ENCODE measurements around the gene NTNG2.

Gene NTNG2

GRCh38 chr9:132214027-132214622 is 52.3 kb downstream of the NTNG2 start:
- no peaks in the 10 kb centered on the region for H3F3A ChIP-seq (ENCODE audit: insufficient read depth, low read length)
- no peaks in the 10 kb centered on the region for H3K79me2 ChIP-seq (ENCODE audit: low read length)
- no peaks in the 10 kb centered on the region for H3K36me3 ChIP-seq (replicated peaks; ENCODE audit: insufficient read depth, low read length)
- peaks cover 100% of the 10 kb centered on the region for H3K27me3 ChIP-seq (replicated peaks; ENCODE audit: insufficient read depth, low read length)
- no peaks in the 10 kb centered on the region for H3K9me3 ChIP-seq (replicated peaks; ENCODE audit: insufficient read depth, low read length)
- no peak overlapping the region for H3K9ac ChIP-seq (ENCODE audit: low read length)
- H3K4me1 ChIP-seq (ENCODE audit: low read length), result no peaks in the 10 kb centered on the region
- no peaks in the 10 kb centered on the region for H3K9me2 ChIP-seq (replicated peaks; ENCODE audit: insufficient read depth, low read length)
- H4K20me1 ChIP-seq (ENCODE audit: insufficient read depth, low read length), result no peaks in the 10 kb centered on the region
- no peak overlapping the region for H3K27ac ChIP-seq (ENCODE audit: low read length)
- no peak for DNase-seq
- no peak for TF ChIP-seq EZH2 (optimal IDR thresholded peaks at IDR 0.05; ENCODE audit: low read depth, low read length)
- no peak for TF ChIP-seq EZH2phosphoT487 (IDR thresholded peaks at IDR 0.05; ENCODE audit: low read length)
- TF ChIP-seq CTCF (IDR thresholded peaks at IDR 0.05; ENCODE audit: low read length), result no peak
- no peak overlapping the region for H2AFZ ChIP-seq (ENCODE audit: low read length)
- H3K4me3 ChIP-seq (ENCODE audit: low read length), result no peak overlapping the region
- H3K4me2 ChIP-seq (ENCODE audit: low read depth, low read length), result no peak overlapping the region

GRCh38 chr9:132216861-132217619 is 55.2 kb downstream of the NTNG2 start:
- no peak overlapping the region for H3K4me3 ChIP-seq (ENCODE audit: low read length)
- H3K9ac ChIP-seq (ENCODE audit: low read length), result no peak overlapping the region
- H3K4me2 ChIP-seq (ENCODE audit: low read depth, low read length), result no peak overlapping the region
- H3K4me1 ChIP-seq (ENCODE audit: low read length), result no peaks in the 10 kb centered on the region
- H3F3A ChIP-seq (ENCODE audit: insufficient read depth, low read length), result no peaks in the 10 kb centered on the region
- no peaks in the 10 kb centered on the region for H3K36me3 ChIP-seq (replicated peaks; ENCODE audit: insufficient read depth, low read length)
- no peaks in the 10 kb centered on the region for H3K79me2 ChIP-seq (ENCODE audit: low read length)
- H3K9me2 ChIP-seq (replicated peaks; ENCODE audit: insufficient read depth, low read length), result no peaks in the 10 kb centered on the region
- peaks cover 99% of the 10 kb centered on the region for H3K27me3 ChIP-seq (replicated peaks; ENCODE audit: insufficient read depth, low read length)
- H2AFZ ChIP-seq (ENCODE audit: low read length), result no peak overlapping the region
- TF ChIP-seq EZH2 (optimal IDR thresholded peaks at IDR 0.05; ENCODE audit: low read depth, low read length) (no peak), EZH2phosphoT487 (IDR thresholded peaks at IDR 0.05; ENCODE audit: low read length) (no peak), CTCF (IDR thresholded peaks at IDR 0.05; ENCODE audit: low read length) (no peak)
- no peaks in the 10 kb centered on the region for H3K9me3 ChIP-seq (replicated peaks; ENCODE audit: insufficient read depth, low read length)
- no peak overlapping the region for H3K27ac ChIP-seq (ENCODE audit: low read length)
- no peaks in the 10 kb centered on the region for H4K20me1 ChIP-seq (ENCODE audit: insufficient read depth, low read length)
- DNase-seq, result no peak

GRCh38 chr9:132218208-132218607 is 56.4 kb downstream of the NTNG2 start:
- H3K27ac ChIP-seq (ENCODE audit: low read length), result no peak overlapping the region
- H3K9ac ChIP-seq (ENCODE audit: low read length), result no peak overlapping the region
- H3K9me3 ChIP-seq (replicated peaks; ENCODE audit: insufficient read depth, low read length), result no peaks in the 10 kb centered on the region
- H3K4me3 ChIP-seq (ENCODE audit: low read length), result no peak overlapping the region
- H3K27me3 ChIP-seq (replicated peaks; ENCODE audit: insufficient read depth, low read length), result peaks cover 99% of the 10 kb centered on the region
- no peaks in the 10 kb centered on the region for H3K9me2 ChIP-seq (replicated peaks; ENCODE audit: insufficient read depth, low read length)
- no peak overlapping the region for H2AFZ ChIP-seq (ENCODE audit: low read length)
- no peaks in the 10 kb centered on the region for H3K36me3 ChIP-seq (replicated peaks; ENCODE audit: insufficient read depth, low read length)
- H3K4me1 ChIP-seq (ENCODE audit: low read length), result no peaks in the 10 kb centered on the region
- H3K4me2 ChIP-seq (ENCODE audit: low read depth, low read length), result no peak overlapping the region
- no peaks in the 10 kb centered on the region for H3K79me2 ChIP-seq (ENCODE audit: low read length)
- no peaks in the 10 kb centered on the region for H3F3A ChIP-seq (ENCODE audit: insufficient read depth, low read length)
- TF ChIP-seq EZH2 (optimal IDR thresholded peaks at IDR 0.05; ENCODE audit: low read depth, low read length) (no peak), CTCF (IDR thresholded peaks at IDR 0.05; ENCODE audit: low read length) (no peak), EZH2phosphoT487 (IDR thresholded peaks at IDR 0.05; ENCODE audit: low read length) (no peak)
- H4K20me1 ChIP-seq (ENCODE audit: insufficient read depth, low read length), result no peaks in the 10 kb centered on the region
- DNase-seq, result no peak
